Upper lobe of right lung (tissue), 1 donor: Measurements from ENCODE around the gene ZNF532. TPM values are rescaled to one million over a fixed set of nuclear protein-coding genes. Genes with fewer than 3 reads are reported as not detected.
"Not testable (repeated sequence)": the region's sequence is repeated elsewhere in the genome, so short reads cannot be mapped to it uniquely, and the experiment has no call there.

ENCODE experiments used
- ATAC-seq: fragments of 200-7000 bp; cut with Tn5 transposase; one replicate; pipeline ENCODE4 v1.9.1; 2020; ENCODE audit warnings: mild to moderate bottlenecking, moderate library complexity
- DNase-seq: peaks from one replicate; pipeline ENCODE4 v3.0.0-alpha.2; 2020
- H3K27ac ChIP-seq: fragments of 200-600 bp; one replicate; pipeline ENCODE4 v1.8.0; 2022
- H3K27me3 ChIP-seq: fragments of 200-600 bp; one replicate; pipeline ENCODE4 v1.8.0; 2022; ENCODE audit warnings: mild to moderate bottlenecking
- H3K36me3 ChIP-seq: fragments of 200-600 bp; one replicate; pipeline ENCODE4 v1.8.0; 2022
- H3K4me1 ChIP-seq: fragments of 200-600 bp; one replicate; pipeline ENCODE4 v1.8.0; 2022
- H3K4me3 ChIP-seq: fragments of 200-600 bp; one replicate; pipeline ENCODE4 v1.8.0; 2022; ENCODE audit warnings: mild to moderate bottlenecking
- H3K9me3 ChIP-seq: fragments of 200-600 bp; one replicate; pipeline ENCODE4 v1.8.0; 2022
- CTCF ChIP-seq: fragments of 200-600 bp; IDR thresholded peaks from one replicate; pipeline ENCODE4 v1.8.0; 2022; ENCODE audit warnings: antibody characterized with exemption
- intact Hi-C: fragments of 100-400 bp; cut with DNase I; formaldehyde crosslinking; loops from one replicate; pipeline ENCODE4 v1.11.0; 2022
- total RNA-seq: library from RNA; stranded (reverse); fragmentation: NEBNext Ultra II Directional; extraction: Animal tissue kit (Norgen Biotek cat#: 25700); gene quantifications from one replicate; pipeline ENCODE4 v1.2.1, GENCODE V29; 2021
- donor health status: DM: no; HTN: yes; CAD: no; lungs with severe emphysema.

The ZNF532 gene
- total RNA-seq, 1 donor from 2014 or later: 56.6 TPM

GRCh38 chr18:58851856-58852255, 12.8 kb upstream of the ZNF532 start:
- intact Hi-C loops: no loop called here
- DNase-seq (no peak), ATAC-seq (no peak)
- Histone ChIP-seq H3K4me3 (no peak overlapping the region), H3K36me3 (no peaks in the 10 kb centered on the region), H3K4me1 (no peaks in the 10 kb centered on the region), H3K27ac (no peak overlapping the region), H3K9me3 (no peaks in the 10 kb centered on the region), H3K27me3 (peaks cover 5% of the 10 kb centered on the region)
- TF ChIP-seq CTCF: no peak

- TF ChIP-seq CTCF: no peak
- intact Hi-C loops: no loop called here
- Histone ChIP-seq H3K4me3 (no peak overlapping the region), H3K9me3 (no peaks in the 10 kb centered on the region), H3K4me1 (no peaks in the 10 kb centered on the region), H3K27ac (no peak overlapping the region), H3K27me3 (no peaks in the 10 kb centered on the region), H3K36me3 (no peaks in the 10 kb centered on the region)
- no peak for DNase-seq
- no peak for ATAC-seq
These were observed 12.0 kb upstream of the ZNF532 start for GRCh38 chr18:58852629-58853028.

- Histone ChIP-seq H3K4me3 (no peak overlapping the region), H3K36me3 (no peaks in the 10 kb centered on the region), H3K27ac (no peak overlapping the region), H3K9me3 (no peaks in the 10 kb centered on the region), H3K4me1 (no peaks in the 10 kb centered on the region), H3K27me3 (no peaks in the 10 kb centered on the region)
- ATAC-seq (no peak), DNase-seq (no peak)
- TF ChIP-seq CTCF: no peak
- intact Hi-C loops: no loop called here
These were observed 11.1 kb upstream of the ZNF532 start for GRCh38 chr18:58853561-58853960.

GRCh38 chr18:58855521-58855920, 9.2 kb upstream of the ZNF532 start:
- H3K27me3 ChIP-seq, H3K4me1 ChIP-seq, DNase-seq, intact Hi-C loops, H3K9me3 ChIP-seq, H3K27ac ChIP-seq, ATAC-seq, H3K4me3 ChIP-seq, H3K36me3 ChIP-seq: not testable (repeated sequence)

- intact Hi-C loops: no loop called here
- DNase-seq: no peak
- Histone ChIP-seq H3K36me3 (no peaks in the 10 kb centered on the region), H3K27ac (no peak overlapping the region), H3K4me1 (peaks cover 14% of the 10 kb centered on the region), H3K27me3 (no peaks in the 10 kb centered on the region), H3K9me3 (no peaks in the 10 kb centered on the region), H3K4me3 (no peak overlapping the region)
- TF ChIP-seq CTCF: no peak
- ATAC-seq: no peak
These were observed 7.8 kb upstream of the ZNF532 start for GRCh38 chr18:58856881-58857280.

- Histone ChIP-seq H3K27me3 (no peaks in the 10 kb centered on the region), H3K27ac (no peak overlapping the region), H3K4me3 (no peak overlapping the region), H3K36me3 (no peaks in the 10 kb centered on the region), H3K9me3 (no peaks in the 10 kb centered on the region), H3K4me1 (peaks cover 23% of the 10 kb centered on the region)
- intact Hi-C loops: no loop called here
- TF ChIP-seq CTCF: no peak
- ATAC-seq (peak; percentile 58), DNase-seq (no peak)
These were observed 5.8 kb upstream of the ZNF532 start for GRCh38 chr18:58858591-58859468.
